Measurements from ENCODE around the gene GRPR.

- TF ChIP-seq CTCF (IDR thresholded peaks at IDR 0.05) (peak in 1 of 6 experiments; percentile 7), POLR2A (IDR thresholded peaks at IDR 0.05) (no peak)
Observed at GRCh38 chrX:16138108-16138427, 14.7 kb downstream of the GRPR start.
